GM12878 (cell line): Measurements from ENCODE around the gene SLC5A8. TPM values are rescaled to one million over a fixed set of nuclear protein-coding genes. Genes with fewer than 3 reads are reported as not detected.

ENCODE experiments used
- ATAC-seq: fragments of 200-7000 bp; cut with Tn5 transposase; 3 replicates; pipeline ENCODE4 v1.9.1; 2020; ENCODE audit warnings: mild to moderate bottlenecking, moderate library complexity
- BruUV-seq: library from RNA; stranded (reverse); fragments of 400-500 nt; replicated peaks from 2 replicates; lab custom pipeline; 2021; lab: Mats Ljungman, UMichigan
- CTCF ChIA-PET: fragments of 300-600 bp; sonication (Branson Sonifier 250); formaldehyde crosslinking; extraction: SDS; loops from one replicate; lab custom pipeline; 2021; ENCODE audit warnings: inconsistent platforms; lab: Yijun Ruan, JAX
- POLR2A ChIA-PET: fragments of 350-600 bp; formaldehyde crosslinking; extraction: SDS; loops from one replicate; lab custom pipeline; 2021; ENCODE audit warnings: inconsistent platforms; lab: Charles Lee
- RAD21 ChIA-PET: fragments of 300-600 bp; sonication (Branson Sonifier 250); formaldehyde crosslinking; loops from one replicate; lab custom pipeline; 2023; ENCODE audit warnings: antibody characterized with exemption; ENCODE audit not compliant: unreplicated experiment; lab: Charles Lee
- SMC1A ChIA-PET: fragments of 300-600 bp; sonication (Branson Sonifier 250); formaldehyde crosslinking; loops from one replicate; lab custom pipeline; 2023; ENCODE audit not compliant: unreplicated experiment, uncharacterized antibody; lab: Charles Lee
- DNase-seq: peaks from one replicate; pipeline ENCODE4 v3.0.0-alpha.2; 2011; ENCODE audit warnings: low read depth, low spot score
- FAIRE-seq: peaks from 3 replicates; lab custom pipeline; 2011; peaks lifted over from hg19 to GRCh38; lab: Jason Lieb, UNC
- H2AFZ ChIP-seq: 2 replicates; pipeline ENCODE4 v1.6.0; 2011; ENCODE audit warnings: low read depth, low read length, control low read depth; ENCODE audit not compliant: control insufficient read depth
- H3K27ac ChIP-seq: 2 replicates; pipeline ENCODE4 v1.5.1; 2011; ENCODE audit warnings: control low read depth; ENCODE audit not compliant: control insufficient read depth, insufficient read depth
- H3K27me3 ChIP-seq, 2 experiments: replicated peaks in 1 of 2; 2 replicates each; pipeline versions ENCODE4 v1.6.0 to v1.6.1; 2011; ENCODE audit warnings: low read length in 1 of 2; ENCODE audit not compliant: control insufficient read depth in 2 of 2, insufficient read depth in 2 of 2
- H3K36me3 ChIP-seq, 2 experiments: 2 replicates each; pipeline ENCODE4 v1.5.1; 2011; ENCODE audit warnings: low read length in 1 of 2; ENCODE audit not compliant: control insufficient read depth in 2 of 2, insufficient read depth in 2 of 2
- H3K4me1 ChIP-seq: 2 replicates; pipeline ENCODE4 v1.6.1; 2011; ENCODE audit warnings: mild to moderate bottlenecking, low read length, moderate library complexity, mixed read lengths; ENCODE audit not compliant: control insufficient read depth, insufficient read depth
- H3K4me2 ChIP-seq: 2 replicates; pipeline ENCODE4 v1.6.0; 2011; ENCODE audit warnings: control low read depth; ENCODE audit not compliant: control insufficient read depth, insufficient read depth
- H3K4me3 ChIP-seq: fragments of 200-600 bp; sonication (generic); 2 replicates; pipeline ENCODE4 v1.5.1; 2016
- H3K79me2 ChIP-seq: 2 replicates; pipeline ENCODE4 v1.6.0; 2011; ENCODE audit warnings: low read length; ENCODE audit not compliant: control insufficient read depth, insufficient read depth
- H3K9ac ChIP-seq: 2 replicates; pipeline ENCODE4 v1.8.0; 2011; ENCODE audit warnings: low read length, control low read depth, mixed read lengths; ENCODE audit not compliant: control insufficient read depth, insufficient read depth
- H3K9me3 ChIP-seq: replicated peaks from 3 replicates; pipeline ENCODE4 v1.5.1; 2011; ENCODE audit warnings: mild to moderate bottlenecking, low read length; ENCODE audit not compliant: control insufficient read depth, insufficient read depth
- H4K20me1 ChIP-seq: 2 replicates; pipeline ENCODE4 v1.6.0; 2011; ENCODE audit not compliant: control insufficient read depth, insufficient read depth
- BRCA1 ChIP-seq: IDR thresholded peaks from 2 replicates; pipeline ENCODE4 v1.6.1; 2011; ENCODE audit warnings: low read depth, low read length, improper control_type of control experiment
- E2F4 ChIP-seq: IDR thresholded peaks from 2 replicates; pipeline ENCODE4 v1.6.1; 2012; ENCODE audit warnings: low read depth, low read length, improper control_type of control experiment
- EED ChIP-seq: sonication (generic); IDR thresholded peaks from 2 replicates; pipeline ENCODE4 v1.6.1; 2016; ENCODE audit warnings: antibody characterized with exemption, low read depth
- HDAC6 ChIP-seq: fragments of 200-600 bp; sonication (generic); IDR thresholded peaks from one replicate; pipeline ENCODE4 v1.8.0; 2017; ENCODE audit warnings: antibody characterized with exemption; ENCODE audit not compliant: unreplicated experiment
- JUNB ChIP-seq: IDR thresholded peaks from 2 replicates; pipeline ENCODE4 v1.6.1; 2016; ENCODE audit warnings: antibody characterized with exemption, mild to moderate bottlenecking
- JUND ChIP-seq: IDR thresholded peaks from 2 replicates; pipeline ENCODE4 v1.6.1; 2012; ENCODE audit warnings: low read depth, mild to moderate bottlenecking, low read length, improper control_type of control experiment, moderate library complexity
- MLLT1 ChIP-seq: fragments of 450-650 bp; IDR thresholded peaks from 2 replicates; pipeline ENCODE4 v1.6.1; 2016; ENCODE audit warnings: mild to moderate bottlenecking
- NFYA ChIP-seq: IDR thresholded peaks from 2 replicates; pipeline ENCODE4 v1.6.1; 2011; ENCODE audit warnings: low read depth, mild to moderate bottlenecking, low read length, improper control_type of control experiment, borderline replicate concordance
- NR2F1 ChIP-seq: fragments of 450-650 bp; conservative IDR thresholded peaks from 2 replicates; pipeline ENCODE4 v1.6.1; 2017; ENCODE audit warnings: mild to moderate bottlenecking
- RBBP5 ChIP-seq: fragments of 200-600 bp; sonication (generic); conservative IDR thresholded peaks from 2 replicates; pipeline ENCODE4 v1.6.1; 2016
- RELA ChIP-seq: fragments of 450-650 bp; IDR thresholded peaks from 2 replicates; pipeline ENCODE4 v1.8.0; 2014; ENCODE audit warnings: borderline replicate concordance; ENCODE audit not compliant: partially characterized antibody
- REST ChIP-seq: IDR thresholded peaks from 2 replicates; pipeline ENCODE4 v1.6.1; 2012; ENCODE audit warnings: mild to moderate bottlenecking, low read depth, low read length
- SP1 ChIP-seq: IDR thresholded peaks from one replicate; pipeline ENCODE4 v1.6.1; 2011; ENCODE audit warnings: low read depth, low read length
- WRNIP1 ChIP-seq: IDR thresholded peaks from 2 replicates; pipeline ENCODE4 v1.6.1; 2011; ENCODE audit warnings: low read depth, low read length, improper control_type of control experiment, borderline replicate concordance
- WGBS: methylation state at CpG from one replicate; pipeline ENCODE4 v1.1.6; 2016; ENCODE audit warnings: low lambda C conversion rate; ENCODE audit not compliant: insufficient replicate concordance, insufficient coverage; ENCODE audit errors: missing lambda C conversion rate; 5-methylcytosine and 5-hydroxymethylcytosine counted together
- in situ Hi-C: fragments of 300-500 bp; cut with MboI; formaldehyde crosslinking; loops from 9 replicates; pipeline ENCODE4 v1.14.3; 2018; ENCODE audit warnings: mixed read lengths
- intact Hi-C: fragments of 100-400 bp; cut with micrococcal nuclease; formaldehyde crosslinking; loops from one replicate; pipeline ENCODE4 v1.14.2; 2022; ENCODE audit not compliant: unreplicated experiment
- polyA plus RNA-seq, 11 experiments: library from polyadenylated mRNA; depleted of rRNA in 4 of 11; unstranded in 6 of 11; stranded (reverse) in 5 of 11; fragments of >200 nt; fragmentation: Nextera tagmentation in 4 of 11; fragmentation: Illumina TruSeq in 1 of 11; extraction: Ambion mirVana in 4 of 11; extraction: Trizol in 1 of 11; gene quantifications; 1 replicate in 1 of 11; 2 replicates in 10 of 11; pipeline versions ENCODE4 v1.2.1 to v1.2.3, GENCODE V29; 2011 to 2016; ENCODE audit warnings: inconsistent platforms in 2 of 11, missing spikeins in 2 of 11, low read depth in 1 of 11
- total RNA-seq, 4 experiments: library from RNA; depleted of rRNA in 3 of 4; stranded (reverse); fragments of >200 nt in 3 of 4; fragmentation: Illumina TruSeq in 1 of 4; extraction: Trizol in 1 of 4; gene quantifications; 2 replicates each; pipeline versions ENCODE4 v1.2.1 to v1.2.3, GENCODE V29; 2013 to 2021

SLC5A8 gene
- total and polyA plus RNA-seq, 10 of the 15 experiments (the other 5 are each of a cell fraction or from before 2014, with no cell fraction given) = not detected

- TF ChIP-seq E2F4 (no peak), REST (no peak)
- TF ChIP-seq, all 136 proteins: peak for 0
Measured at GRCh38 chr12:101200145-101200544, 9.9 kb downstream of the SLC5A8 start (continued).

- WGBS = 29% methylated on average over 2 of the region's 2 CpGs
- POLR2A ChIA-PET = no interaction called here
- BruUV-seq = no TSS peak
- SMC1A ChIA-PET = no interaction called here
- intact Hi-C loops = no loop called here
- CTCF ChIA-PET = no interaction called here
- no peaks in the 10 kb centered on the region for H4K20me1 ChIP-seq
- no peak overlapping the region for H3K4me3 ChIP-seq
- no peak overlapping the region for H3K9ac ChIP-seq
- FAIRE-seq = no peak
- RAD21 ChIA-PET = no interaction called here
- in situ Hi-C loops = no loop called here
- no peak overlapping the region for H2AFZ ChIP-seq
- ATAC-seq = no peak
- no peaks in the 10 kb centered on the region for H3K9me3 ChIP-seq
- no peak overlapping the region for H3K4me2 ChIP-seq
- no peak for DNase-seq
- H3K79me2 ChIP-seq = no peaks in the 10 kb centered on the region
- no peaks in the 10 kb centered on the region for H3K36me3 ChIP-seq
- no peak overlapping the region for H3K27ac ChIP-seq
- no peaks in the 10 kb centered on the region for H3K27me3 ChIP-seq
- no peaks in the 10 kb centered on the region for H3K4me1 ChIP-seq
- TF ChIP-seq EED = no peak
- no peak for TF ChIP-seq MLLT1
- TF ChIP-seq NFYA = no peak
- TF ChIP-seq JUND = no peak
- TF ChIP-seq SP1 = no peak
- TF ChIP-seq RELA = no peak
- no peak for TF ChIP-seq NR2F1
- TF ChIP-seq WRNIP1 = no peak
- TF ChIP-seq RBBP5 = no peak
- TF ChIP-seq BRCA1 = no peak
- no peak for TF ChIP-seq JUNB
- no peak for TF ChIP-seq HDAC6
Measured at GRCh38 chr12:101186291-101186690, 23.7 kb downstream of the SLC5A8 start.
